DND-41 (cell line): ENCODE measurements around the gene RBMS3.

Experiments
- CTCF ChIP-seq: IDR thresholded peaks from 2 replicates; pipeline ENCODE4 v1.5.1; 2012; ENCODE audit warnings: borderline replicate concordance, low read length, moderate library complexity, mild to moderate bottlenecking; ENCODE audit not compliant: poor library complexity, severe bottlenecking; ENCODE audit errors: extremely low read depth
- EZH2 ChIP-seq: IDR thresholded peaks from 3 replicates; pipeline ENCODE4 v1.6.1; 2012; ENCODE audit warnings: borderline replicate concordance, low read depth, mild to moderate bottlenecking, moderate library complexity, low read length, inconsistent platforms; ENCODE audit not compliant: severe bottlenecking

DNA sequence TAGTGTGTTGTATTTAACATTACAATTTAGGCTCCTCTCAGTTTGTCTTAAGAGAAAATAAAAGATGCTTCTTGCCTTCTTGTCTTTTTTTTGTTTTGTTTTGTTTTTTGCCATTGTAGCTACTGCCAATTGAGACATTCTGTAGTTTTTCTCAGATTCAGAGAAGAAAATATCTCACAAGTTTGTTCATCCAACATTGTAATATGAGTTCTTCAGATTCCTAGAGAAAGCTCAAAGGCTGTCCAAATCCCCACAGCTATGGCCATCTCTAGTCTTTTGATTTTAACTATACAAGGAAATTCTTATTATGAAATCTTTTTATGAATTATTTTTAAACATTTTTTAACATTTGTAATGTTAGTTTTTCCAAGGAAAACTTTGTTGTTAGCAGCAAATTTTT lies 264.7 kb downstream of the RBMS3 start:
- TF ChIP-seq CTCF (no peak), EZH2 (no peak)
